ENCODE measurements around the gene GNG4.
A peak's percentile ranks its signal among the peaks of the same experiment; 100 is the strongest.

DNA sequence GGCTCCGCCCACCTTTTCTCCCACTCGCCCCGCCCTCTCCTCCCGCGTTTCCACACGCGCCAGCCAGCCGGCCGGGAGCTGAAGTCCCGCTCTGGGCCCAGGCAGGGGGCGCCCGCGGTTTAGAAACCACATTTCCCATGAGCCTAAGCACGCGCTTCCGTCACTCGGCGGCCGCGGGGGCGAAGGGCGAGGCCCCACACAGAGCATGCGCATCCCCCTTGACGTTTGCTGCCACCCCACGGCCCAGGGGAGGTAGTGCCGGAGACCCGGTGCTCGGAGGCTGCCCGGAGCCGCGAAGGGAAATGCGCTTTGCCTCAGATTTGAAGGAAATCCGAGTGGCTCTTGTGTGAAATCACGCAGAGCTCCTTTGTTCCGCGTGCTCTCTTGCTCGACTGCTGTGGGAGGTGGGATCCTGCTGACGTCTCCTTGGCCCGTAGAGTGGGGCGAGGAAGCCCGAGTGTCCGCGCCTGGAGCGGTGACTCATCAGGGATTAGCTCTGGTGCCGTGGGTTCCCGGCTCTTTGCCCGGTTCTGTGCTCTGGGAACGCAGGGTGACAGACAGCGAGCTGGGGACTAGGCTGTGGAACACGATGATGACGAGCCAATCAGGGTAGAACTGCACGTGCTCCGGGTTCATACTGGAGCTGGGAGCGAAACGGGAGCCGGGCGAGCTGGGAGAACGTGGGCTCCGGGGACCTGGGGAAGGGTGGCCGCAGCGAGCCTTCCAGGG lies 144.9 kb downstream of the GNG4 start:
- TF ChIP-seq, protein P1, sequence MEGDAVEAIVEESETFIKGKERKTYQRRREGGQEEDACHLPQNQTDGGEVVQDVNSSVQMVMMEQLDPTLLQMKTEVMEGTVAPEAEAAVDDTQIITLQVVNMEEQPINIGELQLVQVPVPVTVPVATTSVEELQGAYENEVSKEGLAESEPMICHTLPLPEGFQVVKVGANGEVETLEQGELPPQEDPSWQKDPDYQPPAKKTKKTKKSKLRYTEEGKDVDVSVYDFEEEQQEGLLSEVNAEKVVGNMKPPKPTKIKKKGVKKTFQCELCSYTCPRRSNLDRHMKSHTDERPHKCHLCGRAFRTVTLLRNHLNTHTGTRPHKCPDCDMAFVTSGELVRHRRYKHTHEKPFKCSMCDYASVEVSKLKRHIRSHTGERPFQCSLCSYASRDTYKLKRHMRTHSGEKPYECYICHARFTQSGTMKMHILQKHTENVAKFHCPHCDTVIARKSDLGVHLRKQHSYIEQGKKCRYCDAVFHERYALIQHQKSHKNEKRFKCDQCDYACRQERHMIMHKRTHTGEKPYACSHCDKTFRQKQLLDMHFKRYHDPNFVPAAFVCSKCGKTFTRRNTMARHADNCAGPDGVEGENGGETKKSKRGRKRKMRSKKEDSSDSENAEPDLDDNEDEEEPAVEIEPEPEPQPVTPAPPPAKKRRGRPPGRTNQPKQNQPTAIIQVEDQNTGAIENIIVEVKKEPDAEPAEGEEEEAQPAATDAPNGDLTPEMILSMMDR (conservative IDR thresholded peaks at IDR 0.05; ENCODE audit: low read length) = peak; percentile 73
- no peak for TF ChIP-seq EZH2phosphoT487 (IDR thresholded peaks at IDR 0.05; ENCODE audit: borderline replicate concordance)

Measured in Loucy (cell line).